H9 (cell line): ENCODE measurements around the gene NCL. TPM values are rescaled to one million over a fixed set of nuclear protein-coding genes. Genes with fewer than 3 reads are reported as not detected.

Experiments
- DNase-seq: peaks from one replicate; pipeline ENCODE4 v3.0.0-alpha.2; 2017
- H2AFZ ChIP-seq: one replicate; pipeline ENCODE4 v1.6.1; 2013; ENCODE audit warnings: mild to moderate bottlenecking, low read length, control low read depth, moderate library complexity
- H2AK5ac ChIP-seq: 2 replicates; pipeline ENCODE4 v1.6.1; 2013; ENCODE audit warnings: low read length, control low read depth, mixed read lengths; ENCODE audit not compliant: insufficient read length
- H2BK120ac ChIP-seq: one replicate; pipeline ENCODE4 v1.6.1; 2013; ENCODE audit warnings: low read depth, mild to moderate bottlenecking, low read length, control low read depth, inconsistent platforms; ENCODE audit not compliant: poor library complexity, severe bottlenecking
- H2BK12ac ChIP-seq: 2 replicates; pipeline ENCODE4 v1.6.1; 2013; ENCODE audit warnings: low read length, control low read depth, mixed read lengths, low read depth; ENCODE audit not compliant: insufficient read length
- H2BK15ac ChIP-seq: 2 replicates; pipeline ENCODE4 v1.6.1; 2013; ENCODE audit warnings: low read depth, low read length, control low read depth
- H2BK20ac ChIP-seq: one replicate; pipeline ENCODE4 v1.6.1; 2013; ENCODE audit warnings: low read depth, mild to moderate bottlenecking, low read length, control low read depth, inconsistent platforms; ENCODE audit not compliant: poor library complexity, severe bottlenecking
- H2BK5ac ChIP-seq: 2 replicates; pipeline ENCODE4 v1.6.1; 2013; ENCODE audit warnings: low read length, control low read depth, mixed read lengths; ENCODE audit not compliant: insufficient read length
- H3K14ac ChIP-seq: 2 replicates; pipeline ENCODE4 v1.6.1; 2013; ENCODE audit warnings: low read length, control low read depth; ENCODE audit not compliant: insufficient read depth
- H3K18ac ChIP-seq: 2 replicates; pipeline ENCODE4 v1.6.1; 2013; ENCODE audit warnings: low read depth, mild to moderate bottlenecking, mixed read lengths, low read length, control low read depth; ENCODE audit not compliant: insufficient read length
- H3K23ac ChIP-seq: 2 replicates; pipeline ENCODE4 v1.6.1; 2013; ENCODE audit warnings: low read length, control low read depth, mixed read lengths, low read depth; ENCODE audit not compliant: insufficient read length
- H3K23me2 ChIP-seq: 2 replicates; pipeline ENCODE4 v1.6.1; 2013; ENCODE audit warnings: low read depth, mild to moderate bottlenecking, mixed read lengths, low read length, control low read depth; ENCODE audit not compliant: insufficient read length, poor library complexity, severe bottlenecking
- H3K27ac ChIP-seq: 2 replicates; pipeline ENCODE4 v1.5.1; 2013; ENCODE audit warnings: low read length, control low read depth, mixed read lengths, low read depth; ENCODE audit not compliant: insufficient read length
- H3K27me3 ChIP-seq: 2 replicates; pipeline ENCODE4 v1.6.1; 2013; ENCODE audit warnings: low read length, control low read depth, inconsistent platforms; ENCODE audit not compliant: insufficient read depth
- H3K4ac ChIP-seq: 2 replicates; pipeline ENCODE4 v1.6.1; 2013; ENCODE audit warnings: low read depth, mild to moderate bottlenecking, control low read depth, inconsistent platforms, low read length, moderate library complexity
- H3K4me1 ChIP-seq: 2 replicates; pipeline ENCODE4 v1.6.1; 2013; ENCODE audit warnings: low read length, control low read depth, inconsistent platforms; ENCODE audit not compliant: insufficient read depth
- H3K4me2 ChIP-seq: 2 replicates; pipeline ENCODE4 v1.6.1; 2013; ENCODE audit warnings: low read length, control low read depth, mixed read lengths; ENCODE audit not compliant: insufficient read length, insufficient read depth
- H3K56ac ChIP-seq: 2 replicates; pipeline ENCODE4 v1.6.1; 2013; ENCODE audit warnings: low read depth, mild to moderate bottlenecking, mixed read lengths, low read length, control low read depth; ENCODE audit not compliant: insufficient read length
- H3K79me1 ChIP-seq: 2 replicates; pipeline ENCODE4 v1.6.1; 2013; ENCODE audit warnings: low read depth, mild to moderate bottlenecking, moderate library complexity, low read length, control low read depth, inconsistent platforms; ENCODE audit not compliant: insufficient read depth, poor library complexity, severe bottlenecking
- H3K79me2 ChIP-seq: 2 replicates; pipeline ENCODE4 v1.6.1; 2013; ENCODE audit warnings: low read length, control low read depth, inconsistent platforms; ENCODE audit not compliant: insufficient read depth
- H3K9ac ChIP-seq: 2 replicates; pipeline ENCODE4 v1.6.1; 2013; ENCODE audit warnings: low read length, control low read depth, mixed read lengths; ENCODE audit not compliant: insufficient read length; ENCODE audit errors: extremely low read depth
- H3K9me3 ChIP-seq: one replicate; pipeline ENCODE4 v1.6.1; 2013; ENCODE audit warnings: low read depth, low read length, inconsistent platforms; ENCODE audit not compliant: control insufficient read depth
- H3T11ph ChIP-seq: one replicate; pipeline ENCODE4 v1.6.1; 2013; ENCODE audit warnings: mild to moderate bottlenecking, low read length, control low read depth, inconsistent platforms
- H4K20me1 ChIP-seq: one replicate; pipeline ENCODE4 v1.6.1; 2013; ENCODE audit not compliant: control insufficient read depth, insufficient read length, insufficient read depth
- H4K5ac ChIP-seq: 2 replicates; pipeline ENCODE4 v1.6.1; 2013; ENCODE audit warnings: low read depth, mild to moderate bottlenecking, mixed read lengths, low read length, control low read depth; ENCODE audit not compliant: insufficient read length
- H4K8ac ChIP-seq: replicated peaks from 2 replicates; pipeline ENCODE4 v1.6.1; 2013; ENCODE audit warnings: low read length, control low read depth, mixed read lengths, low read depth; ENCODE audit not compliant: insufficient read length
- H4K91ac ChIP-seq: 2 replicates; pipeline ENCODE4 v1.6.1; 2013; ENCODE audit warnings: low read depth, mild to moderate bottlenecking, moderate library complexity, mixed read lengths, low read length, control low read depth; ENCODE audit not compliant: insufficient read length
- H3K27ac Mint-ChIP-seq, 3 experiments: 2 replicates in 2 of 3; 3 replicates in 1 of 3; pipeline ENCODE4 v1.8.0; 2020 to 2021; ENCODE audit warnings: mixed read lengths in 3 of 3, mild to moderate bottlenecking in 1 of 3, moderate library complexity in 1 of 3
- H3K27me3 Mint-ChIP-seq: 2 replicates; pipeline ENCODE4 v1.8.0; 2021; ENCODE audit warnings: low read depth, mild to moderate bottlenecking, moderate library complexity, mixed read lengths
- H3K36me3 Mint-ChIP-seq, 3 experiments: 2 replicates in 2 of 3; 3 replicates in 1 of 3; pipeline ENCODE4 v1.8.0; 2020 to 2021; ENCODE audit warnings: low read depth in 3 of 3, mixed read lengths in 3 of 3; ENCODE audit not compliant: insufficient read depth in 1 of 3
- H3K4me1 Mint-ChIP-seq, 2 experiments: 2 replicates each; pipeline ENCODE4 v1.8.0; 2020; ENCODE audit warnings: mixed read lengths in 2 of 2
- H3K4me3 Mint-ChIP-seq, 2 experiments: 2 replicates in 1 of 2; 3 replicates in 1 of 2; pipeline ENCODE4 v1.8.0; 2020 to 2021; ENCODE audit warnings: mild to moderate bottlenecking in 2 of 2, mixed read lengths in 2 of 2, moderate library complexity in 1 of 2
- H3K9me3 Mint-ChIP-seq, 2 experiments: 2 replicates in 1 of 2; 3 replicates in 1 of 2; pipeline ENCODE4 v1.8.0; 2020; ENCODE audit warnings: mild to moderate bottlenecking in 2 of 2, mixed read lengths in 2 of 2, moderate library complexity in 1 of 2
- WGBS: extraction: QIAGEN DNeasy Blood & Tissue Kit; methylation state at CpG from one replicate; pipeline ENCODE4 v1.1.7; 2013; ENCODE audit warnings: missing lambda C conversion rate, low lambda C conversion rate, mixed read lengths; ENCODE audit not compliant: insufficient read length; ENCODE audit errors: extremely low coverage; 5-methylcytosine and 5-hydroxymethylcytosine counted together
- total RNA-seq: library from RNA; stranded (reverse); gene quantifications from 2 replicates; pipeline ENCODE4 v1.2.1, GENCODE V29; 2021
- TF ChIP-seq, protein P1 (sequence below): fragments of 200-600 bp; sonication (generic); conservative IDR thresholded peaks from 3 replicates; pipeline ENCODE4 v1.8.0; 2021; ENCODE audit warnings: antibody characterized with exemption, mild to moderate bottlenecking

NCL gene
- total RNA-seq, 1 experiment from 2014 or later, result 1,269 TPM

DNA sequence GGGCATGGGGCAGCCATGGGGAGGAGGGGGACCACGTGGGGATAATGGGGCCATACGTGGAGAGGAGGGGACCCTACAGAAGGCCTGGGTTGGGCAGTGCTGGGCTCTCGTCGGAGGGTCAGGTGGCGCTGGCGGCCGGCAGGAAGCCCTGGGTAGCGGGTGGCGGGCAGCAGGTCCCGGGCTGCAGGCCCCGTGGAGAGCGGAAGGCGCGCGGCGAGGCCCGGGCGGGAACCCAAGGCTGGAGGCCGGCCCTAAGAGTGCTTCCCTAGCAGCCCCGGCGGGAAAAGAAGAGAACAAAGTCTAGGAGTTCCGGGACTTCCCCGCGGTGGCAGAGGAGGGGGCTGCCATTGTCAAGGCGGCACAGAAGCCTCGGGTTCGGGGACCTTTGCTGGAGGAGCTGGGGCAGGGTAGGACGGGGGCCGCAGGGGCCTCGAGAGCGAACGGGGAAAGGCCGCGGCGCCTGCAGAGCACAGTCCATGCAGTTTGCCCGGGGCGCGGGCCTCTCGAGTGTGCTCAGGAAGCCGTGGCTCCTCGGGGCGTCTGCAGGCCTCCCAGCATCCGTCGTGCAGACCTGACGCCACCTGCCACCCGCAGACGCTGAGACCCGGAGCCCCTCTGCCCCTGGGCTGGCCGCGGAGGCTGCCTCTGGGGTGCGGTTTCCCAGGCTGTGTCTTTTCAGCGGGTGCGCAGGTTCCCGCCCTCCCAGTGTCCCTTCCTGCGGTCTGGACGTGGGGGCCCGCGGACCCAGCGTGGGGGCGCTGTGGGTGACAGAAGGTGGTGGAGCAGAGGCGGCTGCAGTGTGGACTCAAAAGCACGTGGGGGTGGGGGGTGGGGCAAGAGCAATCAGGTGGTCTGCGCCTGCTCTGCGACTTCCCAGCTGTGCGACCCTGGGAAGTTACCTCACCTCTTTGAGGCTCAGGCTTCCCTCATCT lies 19.4 kb upstream of the NCL start:
- Histone ChIP-seq H3K4ac (no peak overlapping the region), H2BK15ac (no peak overlapping the region), H4K5ac (no peak overlapping the region), H2BK12ac (no peak overlapping the region), H3K9ac (no peak overlapping the region), H3K27me3 (no peaks in the 10 kb centered on the region; the same call in 1 of the 2 replicates), H3K23me2 (no peaks in the 10 kb centered on the region), H2BK120ac (no peak overlapping the region), H4K8ac (no peak overlapping the region), H2AK5ac (no peak overlapping the region), H3K23ac (no peak overlapping the region), H3K56ac (no peak overlapping the region), H2BK5ac (no peak overlapping the region), H3T11ph (no peak overlapping the region), H3K18ac (no peak overlapping the region), H3K4me1 (no peaks in the 10 kb centered on the region), H3K4me2 (no peak overlapping the region), H2BK20ac (no peak overlapping the region), H4K91ac (no peak overlapping the region), H3K79me2 (no peaks in the 10 kb centered on the region), H4K20me1 (no peaks in the 10 kb centered on the region), H3K14ac (no peak overlapping the region), H2AFZ (no peak overlapping the region), H3K79me1 (no peaks in the 10 kb centered on the region), H3K9me3 (peaks cover 3% of the 10 kb centered on the region), H3K27ac (no peak overlapping the region)
- peak; percentile 64 for DNase-seq
- no CpG with 5 or more reads among the region's 65 CpGs for WGBS
- Mint-ChIP-seq H3K9me3 (peaks cover 9 to 11% of the 10 kb centered on the region in 2 experiments), H3K36me3 (peaks cover 5 to 6% (median 6%) of the 10 kb centered on the region in 3 experiments; a peak in 6 of 7 replicates), H3K4me3 (no peak overlapping the region), H3K4me1 (peaks cover 0 to 5% of the 10 kb centered on the region in 2 experiments; a peak in 1 of 4 replicates), H3K27me3 (peaks cover 4% of the 10 kb centered on the region; the same call in 1 of the 2 replicates), H3K27ac (no peak overlapping the region)
- TF ChIP-seq, protein P1, sequence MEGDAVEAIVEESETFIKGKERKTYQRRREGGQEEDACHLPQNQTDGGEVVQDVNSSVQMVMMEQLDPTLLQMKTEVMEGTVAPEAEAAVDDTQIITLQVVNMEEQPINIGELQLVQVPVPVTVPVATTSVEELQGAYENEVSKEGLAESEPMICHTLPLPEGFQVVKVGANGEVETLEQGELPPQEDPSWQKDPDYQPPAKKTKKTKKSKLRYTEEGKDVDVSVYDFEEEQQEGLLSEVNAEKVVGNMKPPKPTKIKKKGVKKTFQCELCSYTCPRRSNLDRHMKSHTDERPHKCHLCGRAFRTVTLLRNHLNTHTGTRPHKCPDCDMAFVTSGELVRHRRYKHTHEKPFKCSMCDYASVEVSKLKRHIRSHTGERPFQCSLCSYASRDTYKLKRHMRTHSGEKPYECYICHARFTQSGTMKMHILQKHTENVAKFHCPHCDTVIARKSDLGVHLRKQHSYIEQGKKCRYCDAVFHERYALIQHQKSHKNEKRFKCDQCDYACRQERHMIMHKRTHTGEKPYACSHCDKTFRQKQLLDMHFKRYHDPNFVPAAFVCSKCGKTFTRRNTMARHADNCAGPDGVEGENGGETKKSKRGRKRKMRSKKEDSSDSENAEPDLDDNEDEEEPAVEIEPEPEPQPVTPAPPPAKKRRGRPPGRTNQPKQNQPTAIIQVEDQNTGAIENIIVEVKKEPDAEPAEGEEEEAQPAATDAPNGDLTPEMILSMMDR, result no peak
